ENCODE data around the gene CHST7.
"Not testable (repeated sequence)": the region's sequence is repeated elsewhere in the genome, so short reads cannot be mapped to it uniquely, and the experiment has no call there.

The CHST7 gene, protein sequence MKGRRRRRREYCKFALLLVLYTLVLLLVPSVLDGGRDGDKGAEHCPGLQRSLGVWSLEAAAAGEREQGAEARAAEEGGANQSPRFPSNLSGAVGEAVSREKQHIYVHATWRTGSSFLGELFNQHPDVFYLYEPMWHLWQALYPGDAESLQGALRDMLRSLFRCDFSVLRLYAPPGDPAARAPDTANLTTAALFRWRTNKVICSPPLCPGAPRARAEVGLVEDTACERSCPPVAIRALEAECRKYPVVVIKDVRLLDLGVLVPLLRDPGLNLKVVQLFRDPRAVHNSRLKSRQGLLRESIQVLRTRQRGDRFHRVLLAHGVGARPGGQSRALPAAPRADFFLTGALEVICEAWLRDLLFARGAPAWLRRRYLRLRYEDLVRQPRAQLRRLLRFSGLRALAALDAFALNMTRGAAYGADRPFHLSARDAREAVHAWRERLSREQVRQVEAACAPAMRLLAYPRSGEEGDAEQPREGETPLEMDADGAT

DNA sequence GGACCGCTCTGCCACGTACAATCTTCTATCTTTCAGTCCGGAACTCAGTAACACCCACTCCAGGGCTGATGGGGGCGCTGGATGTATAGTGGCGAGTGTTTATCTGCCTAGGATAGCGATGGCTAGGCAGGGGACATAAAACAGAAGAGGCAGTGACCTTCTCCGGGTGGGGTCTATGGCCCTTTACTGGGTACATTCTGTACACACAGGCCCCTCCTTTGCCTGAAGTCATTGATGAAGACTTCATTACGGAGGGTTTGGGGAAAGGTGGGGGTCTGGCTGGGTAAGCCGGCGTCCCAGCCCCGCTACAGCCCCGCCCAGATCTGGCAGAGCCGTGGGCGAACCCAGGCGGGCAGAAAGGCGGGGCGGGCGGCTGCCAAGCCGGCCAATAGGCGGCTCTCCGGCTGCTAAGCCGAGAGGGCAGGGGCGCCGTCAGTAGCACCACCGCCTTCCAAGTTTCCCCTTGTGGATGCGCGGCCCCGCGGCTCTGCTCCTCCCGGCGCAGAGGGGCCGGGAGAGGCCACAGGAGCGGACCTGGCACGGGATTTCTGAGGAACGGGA lies at the start of gene CHST7:
Gene CHST7 (plus strand): TSS at position 435 of the 561 bp plus-strand sequence. CDS start 167 bp downstream, outside the sequence.
- peak; percentile 39 for DNase-seq (ENCODE audit: low read depth)

DNA sequence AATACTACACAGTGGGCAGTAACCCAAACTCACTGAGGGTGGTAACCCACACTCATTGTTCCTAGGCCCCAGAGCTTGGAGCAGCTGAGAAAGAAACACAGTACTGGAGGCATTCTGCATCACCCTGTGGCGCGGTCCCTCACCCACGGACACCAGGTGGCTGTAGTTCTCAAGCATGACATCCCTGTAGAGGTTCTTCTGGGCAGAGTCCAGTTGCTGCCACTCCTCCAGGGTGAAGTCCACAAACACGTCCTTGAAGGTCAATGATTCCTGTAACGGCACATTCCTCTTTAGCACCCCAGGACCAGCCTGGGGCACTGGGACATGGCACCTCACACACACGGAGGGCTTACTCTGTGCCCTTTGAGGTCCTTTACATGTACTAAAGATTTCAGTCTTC lies 44.9 kb upstream of the CHST7 start:
- not testable (repeated sequence) for DNase-seq (ENCODE audit: low read depth)

- DNase-seq (ENCODE audit: low read depth), result not testable (repeated sequence)
Measured at GRCh38 chrX:46529740-46530403, 43.7 kb upstream of the CHST7 start.

DNA sequence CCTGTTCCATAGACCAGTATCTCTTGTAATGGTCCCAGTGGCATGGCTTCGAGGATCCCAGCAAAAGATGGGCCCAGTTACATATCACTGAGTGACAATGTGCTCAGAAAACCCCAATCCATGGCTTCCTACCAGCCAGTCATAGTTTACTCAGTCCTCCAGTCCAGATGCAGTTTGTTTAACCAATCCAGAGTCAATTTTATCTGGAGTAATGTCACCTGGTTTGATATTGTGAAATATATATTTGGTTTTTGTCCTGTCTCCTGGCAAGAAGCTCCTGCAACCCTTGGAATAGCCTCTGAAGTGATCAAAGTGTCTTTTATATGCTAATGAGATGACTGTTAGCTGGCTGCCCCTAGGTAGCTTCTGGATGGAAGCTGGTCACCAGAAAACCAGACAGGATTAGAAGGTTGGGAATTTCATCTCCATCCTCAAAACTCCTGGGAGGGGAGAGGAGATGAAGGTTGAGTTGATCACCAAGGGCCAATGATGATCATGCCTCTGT lies 43.1 kb upstream of the CHST7 start:
- not testable (repeated sequence) for DNase-seq (ENCODE audit: low read depth)

DNA sequence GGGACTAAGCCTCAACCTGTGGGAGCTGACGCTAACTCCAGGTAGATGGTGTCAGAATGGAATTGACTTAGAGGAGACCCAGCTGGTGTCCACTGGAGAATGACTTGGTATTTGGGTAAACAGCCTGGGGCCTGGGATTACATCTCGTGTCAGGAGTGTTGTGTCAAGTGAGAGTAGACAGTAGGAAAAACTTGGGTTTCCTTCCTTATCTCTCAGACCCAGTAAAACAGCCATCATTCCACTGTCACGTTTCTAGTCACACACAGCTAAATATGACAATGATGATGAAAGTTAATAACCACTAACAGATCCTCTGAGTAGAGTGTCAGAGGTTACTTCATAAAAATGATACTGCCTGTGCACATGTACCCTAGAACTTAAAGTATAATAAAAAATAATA lies 42.1 kb upstream of the CHST7 start:
- no peak for DNase-seq (ENCODE audit: low read depth)

DNA sequence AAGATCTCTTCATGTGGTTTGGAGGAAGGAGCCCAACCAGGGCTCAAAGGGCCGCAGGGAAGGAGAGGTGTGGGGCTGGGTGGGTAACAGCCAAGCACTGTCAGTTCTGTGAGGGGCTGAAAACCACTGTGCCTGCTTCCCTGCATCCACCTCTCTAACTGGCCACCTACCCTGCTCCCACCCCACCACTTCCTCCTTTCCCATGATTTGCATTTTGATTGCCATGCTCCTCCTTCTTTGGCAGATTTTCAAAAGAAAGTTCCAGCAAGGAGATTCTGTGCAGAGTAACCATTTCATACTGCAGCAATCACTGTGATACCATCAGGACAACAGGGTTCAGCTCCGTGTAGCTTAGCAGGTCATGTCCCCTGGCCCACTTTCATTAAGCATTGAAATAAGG lies 30.1 kb upstream of the CHST7 start:
- DNase-seq (ENCODE audit: low read depth), result no peak

DNA sequence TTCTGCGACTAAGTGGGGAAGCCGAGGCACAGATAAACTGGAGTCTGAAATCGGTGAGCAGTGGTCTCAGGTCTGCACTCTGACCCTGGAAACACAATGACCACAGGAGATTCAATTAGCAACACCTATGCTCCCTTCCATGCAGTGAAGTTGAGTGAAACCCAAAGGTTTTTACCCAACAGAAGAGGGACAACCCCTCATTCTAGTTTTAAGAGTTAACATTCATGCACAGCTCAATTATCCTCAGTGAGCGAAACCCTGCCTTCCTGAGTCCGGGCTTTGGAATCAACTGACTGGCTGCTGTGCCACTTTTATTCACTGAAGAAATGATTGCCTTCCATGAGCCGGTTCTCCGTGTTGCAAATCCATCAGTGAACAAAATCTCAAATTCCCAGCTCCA lies 29.0 kb upstream of the CHST7 start:
- DNase-seq (ENCODE audit: low read depth), result not testable (repeated sequence)

DNA sequence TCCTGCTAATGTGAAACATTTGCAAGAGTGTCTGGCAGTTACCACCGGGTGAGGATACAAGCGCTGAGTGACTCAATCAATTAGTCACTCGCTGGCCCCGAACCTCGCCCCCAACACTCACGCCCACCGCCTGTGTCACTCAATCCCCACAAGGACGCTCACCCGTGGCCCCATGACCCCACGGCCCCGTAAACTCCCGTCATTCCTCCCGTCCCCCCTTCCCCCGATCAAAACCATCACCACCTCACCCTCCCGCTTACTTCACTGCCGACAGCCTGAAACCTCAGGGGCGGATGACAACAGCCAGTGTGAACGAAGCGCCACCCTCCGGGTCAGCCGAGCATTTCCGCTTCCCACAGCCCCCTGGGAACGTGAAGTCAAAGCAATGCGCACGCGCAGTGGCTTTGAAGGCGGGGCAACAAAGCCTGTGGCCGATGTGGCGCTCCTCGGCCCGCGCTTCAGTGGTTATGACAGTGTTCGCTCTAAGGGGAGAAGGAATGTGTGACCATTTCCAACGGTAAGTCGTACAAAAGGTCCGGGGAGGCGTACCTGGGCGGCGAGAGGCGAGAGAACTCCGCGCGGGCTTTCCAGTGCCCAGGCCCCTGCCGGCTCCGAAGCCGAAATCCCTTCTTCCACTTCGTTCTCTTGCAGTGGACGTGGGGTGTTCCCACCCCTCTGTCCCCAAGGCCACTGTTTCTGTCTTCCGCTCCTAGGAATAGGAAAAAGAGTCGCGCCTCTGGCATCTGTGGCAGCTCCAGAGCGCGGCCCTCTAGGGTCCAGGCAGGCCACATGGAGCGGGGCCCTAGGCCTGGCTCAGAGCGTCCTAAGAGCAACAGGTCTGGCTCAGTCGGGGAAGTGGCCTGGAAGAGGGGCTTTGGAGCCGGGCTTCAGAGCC lies 28.2 kb upstream of the CHST7 start, which contains the start of gene ZNF674:
Gene ZNF674 (minus strand): TSS at position 311 of the 895 bp plus-strand sequence. CDS start 3,334 bp downstream, outside the sequence.
- peak; percentile 91 for DNase-seq (ENCODE audit: low read depth)

GRCh38 chrX:46547857-46548256 lies 25.7 kb upstream of the CHST7 start:
- DNase-seq (ENCODE audit: low read depth), result no peak

DNA sequence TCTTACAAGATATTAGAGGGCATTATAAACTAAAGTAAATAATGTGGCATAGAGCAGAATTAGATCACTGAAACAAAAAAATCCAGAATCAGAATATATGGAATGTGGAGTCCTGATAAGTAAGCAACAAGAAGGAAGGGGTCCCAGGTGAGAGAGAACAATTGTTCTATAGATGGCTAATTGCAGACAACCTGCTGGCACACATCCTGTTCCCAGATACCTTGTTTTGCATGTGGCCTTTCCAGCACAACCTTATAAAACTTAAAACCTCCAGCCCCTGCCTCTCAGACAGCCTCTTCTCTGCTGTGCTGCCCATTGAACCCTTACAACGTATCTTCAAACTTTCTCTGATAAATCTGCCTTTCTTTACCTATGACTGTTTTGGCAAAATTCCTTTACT lies 23.7 kb upstream of the CHST7 start:
- no peak for DNase-seq (ENCODE audit: low read depth)

GRCh38 chrX:46551494-46552128 lies 22.0 kb upstream of the CHST7 start:
- DNase-seq (ENCODE audit: low read depth), result no peak

GRCh38 chrX:46553935-46554334 lies 19.6 kb upstream of the CHST7 start:
- DNase-seq (ENCODE audit: low read depth), result no peak

- no peak for DNase-seq (ENCODE audit: low read depth)
Measured at GRCh38 chrX:46554942-46555341, 18.6 kb upstream of the CHST7 start.

- no peak for DNase-seq (ENCODE audit: low read depth)
Measured at GRCh38 chrX:46559062-46559461, 14.5 kb upstream of the CHST7 start.

DNA sequence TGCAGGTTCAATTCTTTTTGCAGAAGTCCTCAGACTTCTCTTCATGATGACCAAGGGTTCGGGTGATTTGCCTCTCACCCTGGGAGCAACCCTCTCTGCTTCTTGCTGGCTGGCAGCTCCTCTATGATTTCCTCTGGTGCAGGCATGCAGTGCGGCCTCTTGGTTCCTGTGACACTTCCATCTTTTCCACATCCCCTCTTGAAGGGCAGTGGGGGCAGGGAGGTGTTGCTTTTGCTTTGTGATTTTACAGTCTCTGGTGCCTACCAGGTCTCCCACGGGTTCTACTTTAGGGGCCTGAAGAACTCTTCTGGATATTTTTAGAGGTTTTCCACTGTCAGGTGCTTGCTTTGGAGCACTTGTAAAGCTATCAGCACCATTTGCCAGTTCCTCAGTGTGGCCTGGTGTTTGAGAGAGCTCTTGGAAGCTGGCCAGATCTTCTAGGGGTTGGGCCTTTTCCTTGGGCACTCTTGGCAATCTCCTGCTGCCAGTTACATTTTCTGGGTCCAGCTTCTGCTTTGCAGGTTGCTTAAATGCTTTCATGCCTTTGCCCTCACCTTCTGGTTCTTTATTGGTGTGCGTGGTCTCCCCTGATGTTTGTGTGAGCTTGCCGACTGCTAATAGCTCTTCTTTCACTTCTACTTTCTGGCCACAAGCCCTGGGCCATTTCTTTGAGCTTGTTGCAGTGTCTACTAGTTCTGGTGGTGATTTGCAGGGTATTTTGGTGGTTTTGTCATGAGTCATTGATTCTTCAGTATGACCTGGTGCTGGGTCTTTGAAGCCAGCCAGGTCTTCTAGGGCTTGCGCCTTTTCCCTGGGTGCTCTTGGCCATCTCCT lies 11.5 kb upstream of the CHST7 start:
- no peak for DNase-seq (ENCODE audit: low read depth)

- DNase-seq (ENCODE audit: low read depth), result no peak
Measured at GRCh38 chrX:46567388-46567787, 6.2 kb upstream of the CHST7 start.

GRCh38 chrX:46569621-46570020 lies 3.9 kb upstream of the CHST7 start:
- DNase-seq (ENCODE audit: low read depth), result no peak

- DNase-seq (ENCODE audit: low read depth), result no peak
Measured at GRCh38 chrX:46571423-46572339, 1.9 kb upstream of the CHST7 start.

DNA sequence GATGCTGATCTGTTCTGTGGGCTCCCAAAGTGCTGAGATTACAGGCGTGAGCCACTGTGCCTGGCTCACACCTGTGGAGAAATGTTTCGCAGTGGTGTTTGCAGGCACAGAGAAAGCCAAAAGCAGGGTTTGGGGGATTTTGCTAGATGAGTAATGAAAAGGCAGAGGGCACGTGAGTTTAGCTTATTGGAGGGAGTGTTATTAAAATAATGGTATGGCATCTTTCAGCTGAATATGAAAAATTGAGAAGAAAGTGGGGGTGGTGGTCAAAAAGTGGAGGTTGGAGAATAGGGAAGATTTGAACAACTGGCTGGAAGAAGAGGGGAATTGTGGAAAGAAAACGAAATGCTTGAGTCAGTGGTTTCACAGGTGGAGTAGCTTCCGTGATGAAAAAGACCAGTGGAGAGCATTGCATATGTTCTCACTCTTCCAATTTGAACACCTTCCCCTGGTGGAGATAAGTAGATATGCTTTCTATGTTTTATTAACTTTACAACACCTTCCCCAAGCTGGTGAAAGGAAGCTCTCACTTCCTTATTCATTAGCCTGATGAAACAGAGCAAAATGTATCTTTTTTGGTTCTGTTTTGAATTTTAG lies 1.1 kb upstream of the CHST7 start:
- DNase-seq (ENCODE audit: low read depth), result no peak

Measured in stimulated activated CD4-positive, alpha-beta T cell treated with anti-CD3 and anti-CD28 coated beads, Interleukin-2, amount 100 ng/mL, for 4 hours (primary cell).